Gastroesophageal sphincter (tissue), 4 donors: ENCODE results near the gene FZR1. TPM values are rescaled to one million over a fixed set of nuclear protein-coding genes. Genes with fewer than 3 reads are reported as not detected.

Source experiments
- ATAC-seq: fragments of 150-250 bp; one replicate; pipeline ENCODE4 v1.9.1; 2016; ENCODE audit warnings: mild to moderate bottlenecking, moderate library complexity
- H3K27ac ChIP-seq, 4 donors: fragments of 200-600 bp; sonication (generic) in 3 of 4; 1 replicate in 3 of 4; 2 replicates in 1 of 4; pipeline ENCODE4 v1.5.1; 2016 to 2019
- H3K27me3 ChIP-seq: fragments of 200-600 bp; sonication (generic); one replicate; pipeline ENCODE4 v1.5.1; 2019
- H3K36me3 ChIP-seq, 2 donors: fragments of 200-600 bp; sonication (generic); one replicate each; pipeline ENCODE4 v1.5.1; 2019; ENCODE audit warnings: control low read depth in 1 of 2
- H3K4me1 ChIP-seq, 3 donors: fragments of 200-600 bp; sonication (generic); 1 replicate in 2 of 3; 2 replicates in 1 of 3; pipeline ENCODE4 v1.5.1; 2016 to 2019; ENCODE audit warnings: control low read depth in 2 of 3
- H3K4me3 ChIP-seq, 2 donors: fragments of 200-600 bp; sonication (generic); one replicate each; pipeline ENCODE4 v1.5.1; 2019; ENCODE audit warnings: mild to moderate bottlenecking in 1 of 2, moderate library complexity in 1 of 2
- H3K9me3 ChIP-seq, 3 donors: fragments of 200-600 bp; sonication (generic); one replicate each; pipeline ENCODE4 v1.5.1; 2017 to 2019; ENCODE audit warnings: control low read depth in 2 of 3
- EP300 ChIP-seq: sonication (generic); formaldehyde crosslinking; IDR thresholded peaks from one replicate; pipeline ENCODE4 v1.6.1; 2017; ENCODE audit warnings: antibody characterized with exemption, mild to moderate bottlenecking
- POLR2A ChIP-seq, 2 donors: fragments of 450-650 bp; IDR thresholded peaks; one replicate each; pipeline ENCODE4 v1.6.1; 2017; ENCODE audit warnings: antibody characterized with exemption in 2 of 2, mild to moderate bottlenecking in 2 of 2, moderate library complexity in 1 of 2
- POLR2AphosphoS5 ChIP-seq: sonication (generic); formaldehyde crosslinking; IDR thresholded peaks from one replicate; pipeline ENCODE4 v1.6.1; 2017; ENCODE audit warnings: antibody characterized with exemption
- WGBS, 2 donors: methylation state at CpG; one replicate each; pipeline ENCODE4 v1.1.5; 2018; ENCODE audit warnings: low coverage in 1 of 2; 5-methylcytosine and 5-hydroxymethylcytosine counted together
- total RNA-seq, 4 donors: library from RNA; depleted of rRNA; stranded (reverse); fragments of >200 nt; gene quantifications; one replicate each; pipeline ENCODE4 v1.1.0, GENCODE V29; 2016
- TF ChIP-seq, protein P1 (sequence below), 4 experiments: fragments of 200-600 bp in 2 of 4; fragments of 450-650 bp in 2 of 4; sonication (generic) in 1 of 4; IDR thresholded peaks; one replicate each; pipeline ENCODE4 v1.5.1; 2017 to 2019; ENCODE audit warnings: antibody characterized with exemption in 4 of 4, mild to moderate bottlenecking in 2 of 4, moderate library complexity in 2 of 4

FZR1 gene
- total RNA-seq, 4 donors from 2014 or later, result 17.6 to 32.9 (median 23.0) TPM

DNA sequence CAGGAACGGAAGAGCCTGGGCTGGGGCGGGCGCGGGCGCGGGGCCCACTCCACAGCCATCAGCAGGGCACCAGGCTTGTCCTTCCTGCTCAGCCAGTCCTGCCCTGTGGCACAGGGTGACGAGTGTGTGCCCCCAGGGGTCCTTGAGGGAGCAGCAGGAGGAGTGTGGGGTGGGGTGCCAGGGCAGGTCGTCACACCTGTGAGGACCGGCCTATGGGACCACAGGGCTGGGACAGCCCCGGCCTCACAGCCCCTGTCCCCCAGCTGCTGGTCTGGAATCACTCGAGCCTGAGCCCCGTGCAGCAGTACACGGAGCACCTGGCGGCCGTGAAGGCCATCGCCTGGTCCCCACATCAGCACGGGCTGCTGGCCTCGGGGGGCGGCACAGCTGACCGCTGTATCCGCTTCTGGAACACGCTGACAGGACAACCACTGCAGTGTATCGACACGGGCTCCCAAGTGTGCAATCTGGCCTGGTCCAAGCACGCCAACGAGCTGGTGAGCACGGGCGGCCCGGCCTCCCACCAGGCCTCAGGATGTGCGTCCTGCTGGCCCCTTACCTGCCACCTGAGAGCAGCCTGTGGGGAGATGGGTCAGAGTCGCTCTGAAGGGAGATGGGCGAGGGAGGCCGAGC, 26.2 kb downstream of the FZR1 start:
- no peak for ATAC-seq
- Histone ChIP-seq H3K36me3 (peaks cover 0 to 77% of the 10 kb centered on the region in 2 donors), H3K27ac (no peak overlapping the region), H3K27me3 (no peaks in the 10 kb centered on the region), H3K4me3 (no peak overlapping the region), H3K9me3 (no peaks in the 10 kb centered on the region), H3K4me1 (peaks cover 0 to 15% (median 0%) of the 10 kb centered on the region in 3 donors)
- no peak for TF ChIP-seq POLR2A (IDR thresholded peaks at IDR 0.05)
- TF ChIP-seq, protein P1, sequence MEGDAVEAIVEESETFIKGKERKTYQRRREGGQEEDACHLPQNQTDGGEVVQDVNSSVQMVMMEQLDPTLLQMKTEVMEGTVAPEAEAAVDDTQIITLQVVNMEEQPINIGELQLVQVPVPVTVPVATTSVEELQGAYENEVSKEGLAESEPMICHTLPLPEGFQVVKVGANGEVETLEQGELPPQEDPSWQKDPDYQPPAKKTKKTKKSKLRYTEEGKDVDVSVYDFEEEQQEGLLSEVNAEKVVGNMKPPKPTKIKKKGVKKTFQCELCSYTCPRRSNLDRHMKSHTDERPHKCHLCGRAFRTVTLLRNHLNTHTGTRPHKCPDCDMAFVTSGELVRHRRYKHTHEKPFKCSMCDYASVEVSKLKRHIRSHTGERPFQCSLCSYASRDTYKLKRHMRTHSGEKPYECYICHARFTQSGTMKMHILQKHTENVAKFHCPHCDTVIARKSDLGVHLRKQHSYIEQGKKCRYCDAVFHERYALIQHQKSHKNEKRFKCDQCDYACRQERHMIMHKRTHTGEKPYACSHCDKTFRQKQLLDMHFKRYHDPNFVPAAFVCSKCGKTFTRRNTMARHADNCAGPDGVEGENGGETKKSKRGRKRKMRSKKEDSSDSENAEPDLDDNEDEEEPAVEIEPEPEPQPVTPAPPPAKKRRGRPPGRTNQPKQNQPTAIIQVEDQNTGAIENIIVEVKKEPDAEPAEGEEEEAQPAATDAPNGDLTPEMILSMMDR (IDR thresholded peaks at IDR 0.05), result no peak
- no peak for TF ChIP-seq EP300
- no peak for TF ChIP-seq POLR2AphosphoS5
- 80 to 100% methylated on average over 1 to 2 of the region's 33 CpGs for WGBS, 2 donors

GRCh38 chr19:3533033-3533432, 26.9 kb downstream of the FZR1 start:
- no peak for ATAC-seq
- Histone ChIP-seq H3K4me3 (no peak overlapping the region), H3K36me3 (peaks cover 0 to 73% of the 10 kb centered on the region in 2 donors), H3K27ac (no peak overlapping the region), H3K4me1 (peaks cover 0 to 21% (median 0%) of the 10 kb centered on the region in 3 donors), H3K27me3 (no peaks in the 10 kb centered on the region), H3K9me3 (no peaks in the 10 kb centered on the region)
- WGBS, 2 donors, result no CpG with 5 or more reads among the region's 17 CpGs
- TF ChIP-seq POLR2AphosphoS5 (no peak), EP300 (no peak), POLR2A (IDR thresholded peaks at IDR 0.05) (no peak)
- TF ChIP-seq, protein P1 (IDR thresholded peaks at IDR 0.05), result no peak

DNA sequence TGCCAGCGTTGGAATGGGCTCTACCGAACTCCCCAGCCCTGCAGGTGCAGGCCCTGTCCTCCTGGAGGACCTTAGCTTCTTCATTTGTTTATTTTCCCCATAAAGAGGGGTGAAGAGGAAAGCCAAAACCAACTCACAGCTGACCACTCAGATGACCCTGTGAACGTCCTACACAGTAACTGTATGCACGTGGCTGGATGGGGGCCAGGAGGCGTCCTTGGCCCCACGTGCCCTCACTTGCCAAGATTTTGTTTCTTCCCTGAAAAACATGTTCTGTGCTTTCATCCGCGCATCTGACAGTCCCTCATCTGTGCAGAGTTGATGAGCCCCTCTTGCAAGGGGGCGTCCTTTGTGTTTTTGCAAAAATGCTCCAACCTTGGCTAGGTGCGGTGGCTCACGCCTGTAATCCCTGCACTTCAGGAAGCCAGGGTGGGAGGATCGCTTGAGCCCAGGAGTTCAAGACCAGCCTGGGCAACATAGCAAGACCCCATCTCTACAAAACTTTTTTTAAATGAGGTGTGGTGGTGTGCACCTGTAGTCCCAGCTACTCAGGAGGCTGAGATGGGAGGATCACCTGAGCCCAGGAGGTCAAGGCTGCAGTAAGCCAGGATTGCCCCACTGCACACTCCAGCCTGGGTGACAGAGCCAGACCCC, 27.6 kb downstream of the FZR1 start:
- TF ChIP-seq EP300 (no peak), POLR2AphosphoS5 (no peak), POLR2A (IDR thresholded peaks at IDR 0.05) (no peak)
- TF ChIP-seq, protein P1 (IDR thresholded peaks at IDR 0.05), result no peak

DNA sequence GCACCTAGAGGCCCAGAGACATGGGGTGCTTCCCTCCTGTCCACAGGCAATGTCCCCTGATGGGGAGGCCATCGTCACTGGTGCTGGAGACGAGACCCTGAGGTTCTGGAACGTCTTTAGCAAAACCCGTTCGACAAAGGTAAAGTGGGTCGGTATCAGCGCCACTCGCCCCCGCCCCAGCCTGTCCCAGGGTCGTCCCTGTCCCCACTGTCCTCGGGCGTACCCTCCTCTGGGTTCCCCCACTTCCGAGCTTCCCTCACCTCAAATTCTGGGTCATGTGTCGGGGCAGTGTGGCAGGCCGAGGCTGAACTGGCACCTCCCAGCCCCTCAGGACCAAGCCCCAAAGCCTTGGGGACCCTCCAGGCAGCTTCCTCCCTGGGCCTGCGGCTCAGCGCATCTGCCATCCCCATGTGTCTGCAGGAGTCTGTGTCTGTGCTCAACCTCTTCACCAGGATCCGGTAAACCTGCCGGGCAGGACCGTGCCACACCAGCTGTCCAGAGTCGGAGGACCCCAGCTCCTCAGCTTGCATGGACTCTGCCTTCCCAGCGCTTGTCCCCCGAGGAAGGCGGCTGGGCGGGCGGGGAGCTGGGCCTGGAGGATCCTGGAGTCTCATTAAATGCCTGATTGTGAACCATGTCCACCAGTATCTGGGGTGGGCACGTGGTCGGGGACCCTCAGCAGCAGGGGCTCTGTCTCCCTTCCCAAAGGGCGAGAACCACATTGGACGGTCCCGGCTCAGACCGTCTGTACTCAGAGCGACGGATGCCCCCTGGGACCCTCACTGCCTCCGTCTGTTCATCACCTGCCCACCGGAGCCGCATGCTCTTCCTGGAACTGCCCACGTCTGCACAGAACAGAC, 28.5 kb downstream of the FZR1 start:
- H3K27me3 ChIP-seq, result no peaks in the 10 kb centered on the region
- no peaks in the 10 kb centered on the region for H3K9me3 ChIP-seq
- H3K4me1 ChIP-seq, result peaks cover 0 to 28% (median 0%) of the 10 kb centered on the region in 3 donors
- 50 to 100% methylated on average over 2 of the region's 38 CpGs for WGBS, 2 donors
- TF ChIP-seq POLR2A (IDR thresholded peaks at IDR 0.05) (no peak), POLR2AphosphoS5 (no peak), EP300 (no peak)
- TF ChIP-seq, protein P1 (IDR thresholded peaks at IDR 0.05), result no peak
- H3K27ac ChIP-seq, result no peak overlapping the region
- peaks cover 0 to 80% of the 10 kb centered on the region in 2 donors for H3K36me3 ChIP-seq
- H3K4me3 ChIP-seq, result no peak overlapping the region
- no peak for ATAC-seq

More for the DNA sequence above, 27.6 kb downstream of the FZR1 start:
- H3K36me3 ChIP-seq, result peaks cover 0 to 71% of the 10 kb centered on the region in 2 donors
- peaks cover 0 to 22% (median 0%) of the 10 kb centered on the region in 3 donors for H3K4me1 ChIP-seq
- H3K4me3 ChIP-seq, result no peak overlapping the region
- H3K27me3 ChIP-seq, result no peaks in the 10 kb centered on the region
- no peak for ATAC-seq
- WGBS, 2 donors, result 58 to 93% methylated on average over 2 to 6 of the region's 12 CpGs
- H3K27ac ChIP-seq, result no peak overlapping the region
- H3K9me3 ChIP-seq, result no peaks in the 10 kb centered on the region
